Activated T-cell treated with anti-CD3 and anti-CD28 coated beads, Interleukin-2, amount 50 U/mL, for 24 hours (primary cell): ENCODE results near the gene LIPG.

Experiments used
- DNase-seq: peaks from one replicate; pipeline ENCODE4 v3.0.0-alpha.2; 2020
- H3K27ac Mint-ChIP-seq: 2 replicates; pipeline ENCODE4 v1.8.0; 2020; ENCODE audit warnings: mild to moderate bottlenecking, mixed read lengths
- H3K27me3 Mint-ChIP-seq: 2 replicates; pipeline ENCODE4 v1.8.0; 2020; ENCODE audit warnings: mixed read lengths
- H3K36me3 Mint-ChIP-seq: 2 replicates; pipeline ENCODE4 v1.8.0; 2020; ENCODE audit warnings: low read depth, mixed read lengths
- H3K4me1 Mint-ChIP-seq: 2 replicates; pipeline ENCODE4 v1.8.0; 2020; ENCODE audit warnings: low read depth, mixed read lengths
- H3K4me3 Mint-ChIP-seq: 2 replicates; pipeline ENCODE4 v1.8.0; 2020; ENCODE audit warnings: mild to moderate bottlenecking, moderate library complexity, mixed read lengths
- H3K9me3 Mint-ChIP-seq: 2 replicates; pipeline ENCODE4 v1.8.0; 2020; ENCODE audit warnings: mixed read lengths

LIPG gene

DNA sequence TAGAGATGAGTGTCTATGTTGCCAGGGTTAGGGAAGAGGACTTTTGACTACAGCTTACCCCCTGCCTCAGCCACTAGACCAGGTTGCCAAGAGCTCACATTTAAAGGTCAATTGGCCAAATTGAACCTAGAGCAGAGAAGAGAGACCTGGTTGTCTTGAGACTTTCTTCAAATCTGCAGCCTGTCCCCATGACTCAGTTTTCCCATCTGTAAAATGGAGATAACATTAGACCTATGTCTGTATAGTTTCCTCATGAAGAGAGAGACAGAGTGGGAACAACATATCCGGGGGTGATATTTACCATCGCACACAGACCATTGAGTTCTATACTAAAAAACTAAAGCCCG is 1.6 kb upstream of the LIPG start:
- H3K4me1 Mint-ChIP-seq: peaks cover 31% of the 10 kb centered on the region
- no peaks in the 10 kb centered on the region for H3K9me3 Mint-ChIP-seq
- no peak for DNase-seq
- no peaks in the 10 kb centered on the region for H3K36me3 Mint-ChIP-seq
- H3K4me3 Mint-ChIP-seq: no peak overlapping the region
- H3K27ac Mint-ChIP-seq: no peak overlapping the region
- peaks cover 67% of the 10 kb centered on the region for H3K27me3 Mint-ChIP-seq

DNA sequence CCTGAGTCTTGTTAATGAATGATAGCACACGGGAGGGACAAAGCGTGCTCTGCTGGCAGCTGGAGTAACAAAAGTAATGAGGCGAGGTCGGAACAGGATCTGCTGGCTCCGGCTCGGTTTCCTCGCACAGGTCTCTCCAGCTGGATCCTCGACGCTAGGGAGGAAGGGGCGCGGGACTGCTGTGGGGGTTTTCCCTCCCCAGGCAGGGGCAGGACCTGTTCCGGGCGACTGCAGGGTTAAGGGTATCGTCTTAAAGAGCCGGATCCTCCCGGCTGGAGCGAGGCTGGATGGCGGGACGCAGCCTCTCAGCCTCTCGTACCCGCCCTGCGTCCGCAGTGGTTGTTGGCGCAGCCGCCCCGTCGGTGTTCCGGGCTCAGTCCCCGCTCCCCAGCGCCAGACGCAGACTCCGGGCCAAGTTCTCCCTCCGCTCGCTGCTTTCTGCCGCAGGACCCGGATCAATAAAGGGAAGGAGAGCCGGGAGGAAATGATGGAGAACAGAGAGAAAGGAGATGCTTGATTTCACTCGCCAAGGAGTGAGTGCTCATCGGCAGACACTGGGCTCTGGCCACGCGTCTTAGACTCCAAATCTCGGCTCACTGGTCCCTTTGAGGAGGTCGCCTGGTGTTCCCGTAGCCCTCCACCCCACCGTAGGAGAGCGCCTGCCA is 1.1 kb upstream of the LIPG start:
- Mint-ChIP-seq H3K27me3 (peaks cover 72% of the 10 kb centered on the region), H3K4me3 (peak overlapping the region; percentile 63), H3K27ac (peak overlapping the region; percentile 28), H3K9me3 (no peaks in the 10 kb centered on the region), H3K4me1 (peaks cover 31% of the 10 kb centered on the region), H3K36me3 (no peaks in the 10 kb centered on the region)
- peak; percentile 45 for DNase-seq

DNA sequence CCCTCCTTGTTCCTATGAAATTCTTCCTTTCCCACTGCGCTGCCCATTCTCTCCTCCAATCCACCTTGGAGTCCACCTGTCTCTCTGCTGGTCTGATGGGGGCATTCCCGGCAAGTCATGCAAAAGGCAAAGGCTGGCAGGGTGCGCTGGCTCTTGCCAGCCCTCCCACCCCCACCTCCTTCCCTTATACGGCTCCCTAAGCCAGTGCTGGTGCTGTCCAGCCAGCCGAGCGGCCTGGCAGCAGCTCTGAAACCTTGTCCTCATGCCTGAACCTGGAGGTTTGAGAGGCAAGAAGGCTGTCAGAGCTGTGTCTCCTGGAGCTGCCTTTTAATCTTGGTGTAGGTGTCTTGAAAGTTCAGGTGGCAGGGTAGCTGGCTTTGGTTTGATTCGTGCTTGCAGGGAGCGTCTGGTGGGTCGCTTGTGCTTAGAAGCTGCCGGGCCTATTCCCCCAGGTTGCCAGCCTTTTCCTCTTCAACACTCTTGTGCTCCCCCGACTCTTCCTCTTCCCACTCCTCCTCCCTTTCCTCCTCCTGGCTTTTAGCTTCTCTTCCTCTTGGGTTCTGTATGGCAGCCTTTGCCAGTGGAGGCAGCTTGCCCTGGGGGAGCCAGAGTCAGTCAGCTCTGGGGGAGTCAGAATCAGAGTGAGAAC is 748 bp downstream of the LIPG start:
- H3K36me3 Mint-ChIP-seq: no peaks in the 10 kb centered on the region
- H3K27me3 Mint-ChIP-seq: peaks cover 88% of the 10 kb centered on the region
- peaks cover 31% of the 10 kb centered on the region for H3K4me1 Mint-ChIP-seq
- peak overlapping the region; percentile 63 for H3K4me3 Mint-ChIP-seq
- no peak overlapping the region for H3K27ac Mint-ChIP-seq
- DNase-seq: peak; percentile 28
- no peaks in the 10 kb centered on the region for H3K9me3 Mint-ChIP-seq

DNA sequence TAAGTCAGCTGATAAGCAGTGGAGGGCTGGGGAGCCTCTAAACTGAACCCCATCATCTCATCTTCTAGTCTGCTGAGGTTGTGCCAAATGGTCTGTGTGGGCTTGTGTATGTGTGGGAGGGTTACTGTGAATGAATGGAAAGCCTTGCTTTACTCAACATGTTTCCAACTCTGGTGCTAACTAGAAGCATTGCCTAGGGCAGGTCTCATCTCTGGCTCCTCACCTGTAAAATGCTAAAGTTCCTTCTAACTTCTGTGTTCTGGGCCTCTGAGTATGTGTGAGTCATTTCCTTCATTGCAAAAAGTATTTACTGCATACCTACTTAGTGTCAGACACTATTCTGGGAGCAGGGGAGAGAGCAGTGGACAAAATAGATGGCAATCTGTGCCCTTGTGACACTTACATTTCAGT is 1.3 kb downstream of the LIPG start:
- Mint-ChIP-seq H3K36me3 (no peaks in the 10 kb centered on the region), H3K4me1 (peaks cover 31% of the 10 kb centered on the region), H3K27me3 (peaks cover 92% of the 10 kb centered on the region), H3K27ac (no peak overlapping the region), H3K9me3 (no peaks in the 10 kb centered on the region), H3K4me3 (no peak overlapping the region)
- DNase-seq: no peak

DNA sequence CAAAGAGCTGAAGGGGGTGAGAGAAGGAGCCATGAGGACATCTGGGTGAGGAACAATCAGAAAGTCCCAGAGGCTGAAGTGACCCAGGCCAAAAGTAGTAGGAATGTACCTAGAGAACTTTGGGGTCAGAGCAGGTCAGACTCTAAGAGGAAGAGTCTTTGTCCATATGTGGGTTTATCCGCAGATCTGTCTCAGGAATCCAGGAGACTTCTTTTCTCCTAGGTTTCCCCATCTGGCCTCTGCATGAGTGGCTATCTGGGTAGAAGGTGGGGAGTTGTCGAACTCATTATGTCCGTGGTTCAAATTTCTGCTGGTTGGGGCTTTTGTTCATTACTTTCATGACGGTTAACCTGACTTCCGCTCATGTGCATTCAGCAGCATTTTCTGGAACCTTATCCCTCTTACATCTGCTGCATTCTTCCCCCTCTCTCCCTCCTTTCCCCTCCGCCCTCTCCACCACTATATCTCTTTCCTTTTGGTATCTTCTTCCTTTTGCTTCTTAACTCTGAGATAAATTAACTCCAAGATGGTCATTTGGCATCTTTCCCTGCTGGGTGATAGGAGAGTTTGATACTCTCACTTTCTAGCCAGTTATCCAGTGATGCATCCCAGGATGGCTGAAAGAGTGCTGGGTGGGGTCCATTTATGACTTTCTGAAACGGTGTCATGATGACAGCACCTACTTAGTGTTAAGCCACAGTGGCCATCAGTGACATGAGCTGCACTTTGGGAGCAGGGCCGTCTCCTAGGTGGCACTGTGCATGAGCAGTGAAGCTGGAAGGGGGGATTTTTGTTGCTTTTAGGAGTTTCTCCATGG is 2.1 kb downstream of the LIPG start:
- no peak overlapping the region for H3K27ac Mint-ChIP-seq
- peaks cover 31% of the 10 kb centered on the region for H3K4me1 Mint-ChIP-seq
- H3K36me3 Mint-ChIP-seq: no peaks in the 10 kb centered on the region
- DNase-seq: no peak
- H3K4me3 Mint-ChIP-seq: no peak overlapping the region
- no peaks in the 10 kb centered on the region for H3K9me3 Mint-ChIP-seq
- H3K27me3 Mint-ChIP-seq: peaks cover 89% of the 10 kb centered on the region

DNA sequence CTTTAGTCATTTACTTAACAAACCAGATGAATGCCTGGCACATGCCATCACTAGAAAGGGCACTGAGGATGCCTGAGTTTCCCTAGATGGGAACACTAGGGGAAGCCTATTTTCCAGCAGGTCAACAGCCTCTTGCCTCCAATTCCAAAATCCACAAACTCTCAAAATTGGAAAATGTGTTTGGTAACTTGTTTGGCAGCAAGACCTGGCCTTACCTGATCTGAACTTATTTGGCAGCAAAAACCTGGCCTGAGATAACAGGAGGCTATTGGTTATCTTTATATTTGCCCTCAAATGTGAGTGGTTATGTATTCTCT is 2.6 kb downstream of the LIPG start:
- no peaks in the 10 kb centered on the region for H3K36me3 Mint-ChIP-seq
- DNase-seq: no peak
- peaks cover 84% of the 10 kb centered on the region for H3K27me3 Mint-ChIP-seq
- no peaks in the 10 kb centered on the region for H3K9me3 Mint-ChIP-seq
- H3K4me1 Mint-ChIP-seq: peaks cover 31% of the 10 kb centered on the region
- H3K4me3 Mint-ChIP-seq: no peak overlapping the region
- H3K27ac Mint-ChIP-seq: no peak overlapping the region

DNA sequence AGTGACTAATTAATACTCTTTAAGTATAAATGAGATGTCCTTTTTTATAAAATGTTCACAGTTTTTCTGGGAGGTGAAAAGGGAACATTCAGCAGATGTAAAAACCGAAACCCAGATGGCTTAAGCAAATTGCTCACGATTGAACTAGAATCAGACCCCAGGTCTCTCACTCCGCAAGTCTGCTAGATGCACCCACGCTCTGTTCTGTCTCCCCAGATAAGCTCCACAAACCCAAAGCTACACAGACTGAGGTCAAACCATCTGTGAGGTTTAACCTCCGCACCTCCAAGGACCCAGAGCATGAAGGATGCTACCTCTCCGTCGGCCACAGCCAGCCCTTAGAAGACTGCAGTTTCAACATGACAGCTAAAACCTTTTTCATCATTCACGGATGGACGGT is 3.2 kb downstream of the LIPG start:
- Mint-ChIP-seq H3K27ac (no peak overlapping the region), H3K27me3 (peaks cover 80% of the 10 kb centered on the region), H3K9me3 (no peaks in the 10 kb centered on the region), H3K36me3 (no peaks in the 10 kb centered on the region), H3K4me1 (peaks cover 31% of the 10 kb centered on the region), H3K4me3 (no peak overlapping the region)
- DNase-seq: no peak

DNA sequence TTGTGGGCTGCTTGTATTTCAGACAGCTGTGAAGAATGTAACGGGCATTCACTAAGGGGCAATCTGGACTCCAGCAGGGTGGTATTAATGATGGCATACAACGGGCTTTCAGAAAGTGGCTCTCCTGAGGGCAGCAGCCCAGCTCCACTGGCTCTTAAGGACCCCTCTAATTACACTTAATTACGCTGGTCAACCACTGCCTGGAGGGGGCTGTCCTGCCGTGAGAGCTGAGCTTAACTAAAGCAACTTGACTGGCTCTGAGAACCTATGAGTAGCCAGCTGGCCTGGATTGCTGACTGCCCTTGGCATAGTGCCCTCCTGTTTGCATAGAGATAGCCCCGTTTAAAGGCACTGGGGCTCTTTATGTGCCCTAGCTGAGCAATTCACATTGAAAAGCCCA is 3.8 kb downstream of the LIPG start:
- Mint-ChIP-seq H3K36me3 (no peaks in the 10 kb centered on the region), H3K4me1 (peaks cover 28% of the 10 kb centered on the region), H3K27me3 (peaks cover 75% of the 10 kb centered on the region), H3K27ac (no peak overlapping the region), H3K9me3 (no peaks in the 10 kb centered on the region), H3K4me3 (no peak overlapping the region)
- no peak for DNase-seq

DNA sequence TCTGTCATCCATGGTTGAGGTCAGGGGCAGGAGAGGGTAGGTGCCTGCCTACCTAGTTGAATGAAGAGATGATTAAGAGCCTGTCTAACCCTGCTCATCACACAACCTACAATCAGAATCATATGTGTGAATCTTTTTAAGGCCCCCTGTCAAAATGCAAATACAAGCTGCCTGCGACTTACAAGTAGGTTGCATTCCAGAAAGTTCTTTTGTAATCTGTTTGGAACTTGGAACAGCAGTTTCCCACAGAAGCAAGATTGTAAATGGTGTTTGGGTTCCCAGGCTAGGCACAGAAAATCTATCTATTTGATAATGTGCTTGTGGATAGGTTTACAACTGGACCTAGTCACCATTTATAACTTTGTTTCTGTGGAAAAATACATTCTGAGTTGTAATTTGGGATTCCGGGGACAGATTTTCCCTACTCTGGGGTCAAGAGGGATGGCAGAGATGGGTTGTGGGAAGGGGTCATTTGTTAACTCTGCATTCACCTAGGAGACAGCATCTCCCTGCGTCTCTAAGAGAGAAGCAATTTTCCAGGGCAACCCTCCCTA is 4.4 kb downstream of the LIPG start:
- H3K4me1 Mint-ChIP-seq: peaks cover 22% of the 10 kb centered on the region

DNA sequence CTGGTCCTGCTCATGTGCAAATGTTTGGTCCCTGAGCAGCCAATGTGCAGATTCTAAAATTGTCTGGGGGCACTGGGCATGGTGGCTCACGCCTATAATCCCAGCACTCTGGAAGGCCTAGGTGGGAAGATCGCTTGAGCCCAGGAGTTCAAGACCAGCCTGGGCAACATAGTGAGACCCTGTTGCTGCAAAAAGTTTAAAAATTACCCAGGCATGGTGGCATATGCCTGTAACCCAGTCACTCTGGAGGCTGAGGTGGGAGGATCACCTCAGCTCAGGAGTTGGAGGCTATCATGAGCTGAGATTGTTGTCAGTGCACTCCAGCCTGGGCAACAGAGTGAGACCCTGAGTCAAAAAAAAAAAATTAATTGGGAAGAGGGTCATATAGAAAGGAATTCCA is 5.1 kb downstream of the LIPG start:
- Mint-ChIP-seq H3K4me3 (no peak overlapping the region), H3K27ac (no peak overlapping the region), H3K36me3 (no peaks in the 10 kb centered on the region), H3K4me1 (peaks cover 15% of the 10 kb centered on the region), H3K9me3 (no peaks in the 10 kb centered on the region), H3K27me3 (peaks cover 61% of the 10 kb centered on the region)
- DNase-seq: no peak

More for the DNA sequence above, 4.4 kb downstream of the LIPG start:
- Mint-ChIP-seq H3K27ac (no peak overlapping the region), H3K9me3 (no peaks in the 10 kb centered on the region), H3K36me3 (no peaks in the 10 kb centered on the region), H3K4me3 (no peak overlapping the region), H3K27me3 (peaks cover 68% of the 10 kb centered on the region)
- no peak for DNase-seq

DNA sequence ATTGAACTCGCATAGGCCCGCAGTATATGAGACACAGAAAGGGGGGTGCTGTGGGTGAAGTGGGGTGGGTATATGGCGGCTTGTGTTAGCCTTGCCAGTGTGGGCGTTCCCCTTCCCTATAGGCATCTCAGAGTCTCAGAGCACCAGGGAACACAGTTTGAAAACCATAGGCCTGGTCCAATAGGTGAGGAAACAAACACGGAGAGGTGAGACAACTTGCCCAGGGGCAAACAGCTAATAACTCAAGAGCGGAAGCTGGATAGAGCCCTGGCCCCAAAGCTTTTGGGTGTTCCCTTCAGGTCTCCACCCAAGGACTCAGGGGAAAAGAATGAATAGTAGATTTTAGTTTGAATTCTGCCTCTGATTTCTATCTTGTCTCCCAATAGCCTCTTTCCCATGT is 7.9 kb downstream of the LIPG start:
- no peak for DNase-seq
- Mint-ChIP-seq H3K27ac (no peak overlapping the region), H3K36me3 (no peaks in the 10 kb centered on the region), H3K27me3 (peaks cover 34% of the 10 kb centered on the region), H3K9me3 (no peaks in the 10 kb centered on the region), H3K4me1 (no peaks in the 10 kb centered on the region), H3K4me3 (no peak overlapping the region)

DNA sequence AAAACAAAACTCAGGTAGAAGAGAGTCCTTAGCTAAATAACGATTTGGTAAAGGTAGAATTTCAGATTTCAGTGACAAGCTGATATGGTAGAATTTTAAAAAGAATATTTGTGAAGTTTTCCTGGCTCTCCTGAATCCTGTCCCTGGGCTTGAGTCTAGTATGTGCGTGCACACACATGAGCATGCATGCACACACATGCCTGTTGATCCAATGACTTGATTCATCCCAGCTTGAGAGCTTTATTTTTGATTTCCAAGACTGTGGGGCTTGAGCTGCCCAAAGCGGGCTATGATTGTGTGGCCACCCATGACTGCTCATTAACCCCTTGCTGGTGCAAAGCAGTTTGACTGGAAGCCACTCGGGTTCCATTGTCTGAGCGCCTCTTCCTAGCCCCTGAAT is 9.0 kb downstream of the LIPG start:
- Mint-ChIP-seq H3K36me3 (no peaks in the 10 kb centered on the region), H3K27ac (no peak overlapping the region), H3K4me1 (no peaks in the 10 kb centered on the region), H3K27me3 (peaks cover 23% of the 10 kb centered on the region), H3K9me3 (no peaks in the 10 kb centered on the region), H3K4me3 (no peak overlapping the region)
- DNase-seq: no peak

DNA sequence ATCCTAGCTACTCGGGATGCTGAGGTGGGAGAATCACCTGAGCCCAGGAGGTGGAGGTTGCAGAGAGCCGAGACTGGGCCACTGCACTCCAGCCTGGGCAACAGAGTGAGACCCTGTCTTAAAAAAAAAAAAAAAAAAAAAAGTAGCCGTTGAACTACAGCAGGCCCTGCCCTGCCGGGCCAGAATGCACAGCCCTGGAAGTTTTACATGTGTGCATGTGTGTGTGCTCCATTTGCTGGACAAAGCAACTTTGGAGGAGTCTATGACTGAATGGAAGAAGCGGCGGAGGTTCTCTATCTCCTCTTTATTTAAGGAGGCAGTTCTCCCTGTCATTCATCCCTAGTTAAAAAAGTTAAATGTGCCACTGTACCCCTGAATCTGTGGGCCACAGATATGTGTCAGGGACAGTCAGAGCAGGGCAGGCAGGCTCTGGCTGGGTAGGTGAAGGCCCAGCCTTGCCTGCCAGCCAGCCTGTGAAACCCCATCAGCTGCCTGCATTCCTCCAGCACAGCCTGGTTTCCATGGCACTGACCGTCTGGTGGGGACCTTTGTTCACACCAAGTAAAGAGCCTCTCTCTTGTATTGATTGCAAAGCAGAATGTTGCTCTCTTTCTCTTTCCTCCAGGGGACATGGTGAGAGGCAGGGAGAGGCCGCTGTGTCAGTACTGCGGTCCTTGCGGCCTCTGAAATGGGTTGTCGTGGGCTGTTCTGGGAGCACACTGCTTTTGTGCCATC is 10.9 kb downstream of the LIPG start:
- Mint-ChIP-seq H3K4me3 (no peak overlapping the region), H3K27ac (no peak overlapping the region)

DNA sequence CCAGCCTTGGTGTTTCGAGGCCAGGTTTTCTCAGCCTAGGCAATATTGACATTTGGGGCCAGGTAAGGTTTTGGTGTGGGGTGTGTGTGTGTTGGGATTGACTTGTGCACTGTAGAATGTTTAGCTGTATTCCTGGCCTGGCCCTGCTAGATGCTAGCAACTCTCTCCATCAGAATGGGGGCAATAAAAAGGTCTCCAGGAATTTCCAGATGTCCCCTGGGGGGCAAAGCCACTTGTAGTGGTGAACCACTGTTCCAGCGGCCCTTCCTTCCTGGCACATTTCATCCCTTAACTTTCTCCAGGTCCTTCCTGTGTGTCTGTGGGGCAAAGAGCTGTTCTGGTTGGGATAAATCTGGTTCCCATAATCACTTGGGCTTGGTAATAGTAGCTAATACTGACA is 12.0 kb downstream of the LIPG start:
- Mint-ChIP-seq H3K36me3 (no peaks in the 10 kb centered on the region), H3K4me3 (no peak overlapping the region), H3K4me1 (no peaks in the 10 kb centered on the region), H3K9me3 (no peaks in the 10 kb centered on the region), H3K27ac (no peak overlapping the region), H3K27me3 (no peaks in the 10 kb centered on the region)
- DNase-seq: no peak

More for the DNA sequence above, 10.9 kb downstream of the LIPG start:
- no peaks in the 10 kb centered on the region for H3K9me3 Mint-ChIP-seq
- H3K4me1 Mint-ChIP-seq: no peaks in the 10 kb centered on the region
- no peaks in the 10 kb centered on the region for H3K36me3 Mint-ChIP-seq
- DNase-seq: no peak
- peaks cover 6% of the 10 kb centered on the region for H3K27me3 Mint-ChIP-seq
